SK-N-SH (cell line): ENCODE data around the gene SMARCA2.

Experiments
- FOSL2 ChIP-seq: IDR thresholded peaks from 2 replicates; pipeline ENCODE4 v1.4.0; 2012; ENCODE audit warnings: low read depth, mild to moderate bottlenecking, moderate library complexity, borderline replicate concordance
- FOXM1 ChIP-seq: IDR thresholded peaks from 2 replicates; pipeline ENCODE4 v1.4.0; 2012; ENCODE audit warnings: low read depth, mild to moderate bottlenecking
- MEF2A ChIP-seq: IDR thresholded peaks from 2 replicates; pipeline ENCODE4 v1.4.0; 2012; ENCODE audit warnings: low read depth, borderline replicate concordance
- MXI1 ChIP-seq: IDR thresholded peaks from 2 replicates; pipeline ENCODE4 v1.6.1; 2012; ENCODE audit warnings: mild to moderate bottlenecking, low read depth, low read length, improper control_type of control experiment
- POLR2AphosphoS5 ChIP-seq: IDR thresholded peaks from 2 replicates; pipeline ENCODE4 v1.6.1; 2012; ENCODE audit warnings: low read depth, low read length
- RCOR1 ChIP-seq: fragments of 150-350 bp; IDR thresholded peaks from 2 replicates; pipeline ENCODE4 v1.6.1; 2017; ENCODE audit warnings: antibody characterized with exemption, low read length
- RXRA ChIP-seq: IDR thresholded peaks from 2 replicates; pipeline ENCODE4 v1.4.0; 2012; ENCODE audit warnings: low read depth, mild to moderate bottlenecking, borderline replicate concordance
- SMC3 ChIP-seq: IDR thresholded peaks from 2 replicates; pipeline ENCODE4 v1.6.1; 2012; ENCODE audit warnings: low read depth, low read length, improper control_type of control experiment
- TAF1 ChIP-seq: IDR thresholded peaks from 2 replicates; pipeline ENCODE4 v1.6.1; 2012; ENCODE audit warnings: low read depth, mild to moderate bottlenecking, low read length, moderate library complexity, borderline replicate concordance
- YY1 ChIP-seq: IDR thresholded peaks from 2 replicates; pipeline ENCODE4 v1.4.0; 2012; ENCODE audit warnings: low read depth, mild to moderate bottlenecking
- TF ChIP-seq, protein P1 (sequence below): fragments of 200-600 bp; sonication (generic); IDR thresholded peaks from 2 replicates; pipeline ENCODE4 v1.6.1; 2017; ENCODE audit warnings: antibody characterized with exemption, mild to moderate bottlenecking, moderate library complexity
- TF ChIP-seq, protein P2 (sequence below): fragments of 150-350 bp; IDR thresholded peaks from 2 replicates; pipeline ENCODE4 v1.6.1; 2017; ENCODE audit warnings: antibody characterized with exemption, low read length, low read depth, borderline replicate concordance
- TF ChIP-seq, protein P3 (sequence below): IDR thresholded peaks from 2 replicates; pipeline ENCODE4; 2012

DNA sequence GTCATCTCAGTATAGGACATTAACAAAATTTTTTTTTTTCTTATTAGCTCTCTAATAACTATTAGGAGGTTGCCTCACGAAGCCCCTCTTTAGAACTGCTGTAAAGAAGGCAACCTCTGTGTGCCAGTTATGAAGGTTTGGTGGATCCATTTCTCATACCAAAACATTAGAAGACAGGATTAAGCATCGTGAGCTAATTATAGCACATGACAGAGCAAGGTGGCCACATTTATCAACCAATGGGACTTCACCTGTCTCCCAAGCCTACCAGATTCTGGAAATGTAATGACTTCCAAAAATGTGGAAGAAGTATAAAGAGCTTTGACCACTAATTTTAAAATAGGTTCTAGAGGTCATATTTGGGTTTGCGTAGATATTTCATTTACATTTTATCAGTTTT, 107.2 kb downstream of the SMARCA2 start:
- TF ChIP-seq, protein P1, sequence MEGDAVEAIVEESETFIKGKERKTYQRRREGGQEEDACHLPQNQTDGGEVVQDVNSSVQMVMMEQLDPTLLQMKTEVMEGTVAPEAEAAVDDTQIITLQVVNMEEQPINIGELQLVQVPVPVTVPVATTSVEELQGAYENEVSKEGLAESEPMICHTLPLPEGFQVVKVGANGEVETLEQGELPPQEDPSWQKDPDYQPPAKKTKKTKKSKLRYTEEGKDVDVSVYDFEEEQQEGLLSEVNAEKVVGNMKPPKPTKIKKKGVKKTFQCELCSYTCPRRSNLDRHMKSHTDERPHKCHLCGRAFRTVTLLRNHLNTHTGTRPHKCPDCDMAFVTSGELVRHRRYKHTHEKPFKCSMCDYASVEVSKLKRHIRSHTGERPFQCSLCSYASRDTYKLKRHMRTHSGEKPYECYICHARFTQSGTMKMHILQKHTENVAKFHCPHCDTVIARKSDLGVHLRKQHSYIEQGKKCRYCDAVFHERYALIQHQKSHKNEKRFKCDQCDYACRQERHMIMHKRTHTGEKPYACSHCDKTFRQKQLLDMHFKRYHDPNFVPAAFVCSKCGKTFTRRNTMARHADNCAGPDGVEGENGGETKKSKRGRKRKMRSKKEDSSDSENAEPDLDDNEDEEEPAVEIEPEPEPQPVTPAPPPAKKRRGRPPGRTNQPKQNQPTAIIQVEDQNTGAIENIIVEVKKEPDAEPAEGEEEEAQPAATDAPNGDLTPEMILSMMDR, result no peak
- TF ChIP-seq SMC3, result no peak
- TF ChIP-seq TAF1, result no peak
- TF ChIP-seq RXRA, result no peak
- no peak for TF ChIP-seq FOSL2
- no peak for TF ChIP-seq FOXM1
- TF ChIP-seq, protein P2, sequence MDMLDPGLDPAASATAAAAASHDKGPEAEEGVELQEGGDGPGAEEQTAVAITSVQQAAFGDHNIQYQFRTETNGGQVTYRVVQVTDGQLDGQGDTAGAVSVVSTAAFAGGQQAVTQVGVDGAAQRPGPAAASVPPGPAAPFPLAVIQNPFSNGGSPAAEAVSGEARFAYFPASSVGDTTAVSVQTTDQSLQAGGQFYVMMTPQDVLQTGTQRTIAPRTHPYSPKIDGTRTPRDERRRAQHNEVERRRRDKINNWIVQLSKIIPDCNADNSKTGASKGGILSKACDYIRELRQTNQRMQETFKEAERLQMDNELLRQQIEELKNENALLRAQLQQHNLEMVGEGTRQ, result no peak
- no peak for TF ChIP-seq MXI1
- TF ChIP-seq, protein P3, sequence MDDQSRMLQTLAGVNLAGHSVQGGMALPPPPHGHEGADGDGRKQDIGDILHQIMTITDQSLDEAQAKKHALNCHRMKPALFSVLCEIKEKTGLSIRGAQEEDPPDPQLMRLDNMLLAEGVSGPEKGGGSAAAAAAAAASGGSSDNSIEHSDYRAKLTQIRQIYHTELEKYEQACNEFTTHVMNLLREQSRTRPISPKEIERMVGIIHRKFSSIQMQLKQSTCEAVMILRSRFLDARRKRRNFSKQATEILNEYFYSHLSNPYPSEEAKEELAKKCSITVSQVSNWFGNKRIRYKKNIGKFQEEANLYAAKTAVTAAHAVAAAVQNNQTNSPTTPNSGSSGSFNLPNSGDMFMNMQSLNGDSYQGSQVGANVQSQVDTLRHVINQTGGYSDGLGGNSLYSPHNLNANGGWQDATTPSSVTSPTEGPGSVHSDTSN, result no peak
- TF ChIP-seq MEF2A, result no peak
- no peak for TF ChIP-seq POLR2AphosphoS5
- no peak for TF ChIP-seq RCOR1
- no peak for TF ChIP-seq YY1
